BLaER1 (cell line): ENCODE measurements around the gene MZT2B.
"Not testable (repeated sequence)": the region's sequence is repeated elsewhere in the genome, so short reads cannot be mapped to it uniquely, and the experiment has no call there.

Experiments used
- H3K27ac ChIP-seq: shearing (Covaris generic); formaldehyde crosslinking; 2 replicates; pipeline ENCODE4 v1.8.1; 2022
- H3K27me3 ChIP-seq: shearing (Covaris generic); formaldehyde crosslinking; 2 replicates; pipeline ENCODE4 v1.8.1; 2022
- H3K36me3 ChIP-seq: shearing (Covaris generic); formaldehyde crosslinking; 2 replicates; pipeline ENCODE4 v1.8.1; 2022
- H3K4me1 ChIP-seq: shearing (Covaris generic); formaldehyde crosslinking; 2 replicates; pipeline ENCODE4 v1.8.1; 2022
- H3K4me2 ChIP-seq: shearing (Covaris generic); formaldehyde crosslinking; 2 replicates; pipeline ENCODE4 v1.8.1; 2022
- H3K4me3 ChIP-seq: shearing (Covaris generic); formaldehyde crosslinking; 2 replicates; pipeline ENCODE4 v1.8.1; 2022
- H3K9ac ChIP-seq: shearing (Covaris generic); formaldehyde crosslinking; 2 replicates; pipeline ENCODE4 v1.8.1; 2022
- H3K9me3 ChIP-seq: shearing (Covaris generic); formaldehyde crosslinking; 2 replicates; pipeline ENCODE4 v1.8.1; 2022
- H4K20me1 ChIP-seq: shearing (Covaris generic); formaldehyde crosslinking; 2 replicates; pipeline ENCODE4 v1.8.1; 2022
- Cebpa-rat ChIP-seq: shearing (Covaris generic); IDR thresholded peaks from 2 replicates; pipeline ENCODE4 v1.8.1; 2022

The MZT2B gene

GRCh38 chr2:130181880-130182682 is at the start of gene MZT2B:
TSS of gene MZT2B (plus strand) at chr2:130182262. CDS start at chr2:130182283, 21 bp downstream.
- Histone ChIP-seq H3K4me1 (peaks cover 53% of the 10 kb centered on the region), H3K4me3 (peak within 1 kb of the TSS; percentile 99), H4K20me1 (peaks cover 78% of the 10 kb centered on the region), H3K4me2 (peak within 1 kb of the TSS; percentile 98), H3K27ac (peak within 1 kb of the TSS; percentile 94), H3K9ac (peak within 1 kb of the TSS; percentile 97), H3K36me3 (peaks cover 45% of the 10 kb centered on the region)
- H3K27me3 ChIP-seq, H3K9me3 ChIP-seq: not testable (repeated sequence)

- TF ChIP-seq Cebpa-rat: no peak
- Histone ChIP-seq H3K27ac (no peak overlapping the region), H4K20me1 (no peaks in the 10 kb centered on the region), H3K27me3 (no peaks in the 10 kb centered on the region), H3K9ac (no peak overlapping the region), H3K9me3 (no peaks in the 10 kb centered on the region), H3K4me3 (no peak overlapping the region), H3K4me2 (0 out of 2 replicates have a peak overlapping the region, but pooled peaks have one; percentile 7), H3K4me1 (peaks cover 16% of the 10 kb centered on the region), H3K36me3 (no peaks in the 10 kb centered on the region)
These were observed 46.1 kb upstream of the MZT2B start for GRCh38 chr2:130135692-130136541.

GRCh38 chr2:130136546-130136945 is 45.5 kb upstream of the MZT2B start:
- H3K9me3 ChIP-seq, H3K9ac ChIP-seq, H3K27me3 ChIP-seq, H3K36me3 ChIP-seq, H3K4me2 ChIP-seq, H3K4me3 ChIP-seq, H4K20me1 ChIP-seq, H3K27ac ChIP-seq: not testable (repeated sequence)
- peaks cover 16% of the 10 kb centered on the region for H3K4me1 ChIP-seq

GRCh38 chr2:130137118-130137517 is 44.9 kb upstream of the MZT2B start:
- H3K4me2 ChIP-seq, H3K27ac ChIP-seq, H3K9ac ChIP-seq, H3K36me3 ChIP-seq, H4K20me1 ChIP-seq, H3K4me3 ChIP-seq, H3K9me3 ChIP-seq, H3K27me3 ChIP-seq: not testable (repeated sequence)
- H3K4me1 ChIP-seq: peaks cover 16% of the 10 kb centered on the region

- H3K4me3 ChIP-seq, H3K4me2 ChIP-seq, H3K27ac ChIP-seq, H4K20me1 ChIP-seq, H3K9ac ChIP-seq, H3K36me3 ChIP-seq, H3K9me3 ChIP-seq: not testable (repeated sequence)
- peaks cover 19% of the 10 kb centered on the region for H3K4me1 ChIP-seq
- peaks cover 11% of the 10 kb centered on the region for H3K27me3 ChIP-seq
These were observed 43.7 kb upstream of the MZT2B start for GRCh38 chr2:130138326-130138725.

GRCh38 chr2:130138841-130139251 is 43.2 kb upstream of the MZT2B start:
- H3K27me3 ChIP-seq: peaks cover 15% of the 10 kb centered on the region
- not testable (repeated sequence) for H3K4me2 ChIP-seq, H3K4me3 ChIP-seq, H3K9ac ChIP-seq, H4K20me1 ChIP-seq, H3K36me3 ChIP-seq, H3K9me3 ChIP-seq, H3K27ac ChIP-seq
- peaks cover 22% of the 10 kb centered on the region for H3K4me1 ChIP-seq

- not testable (repeated sequence) for H3K4me2 ChIP-seq, H3K4me3 ChIP-seq, H3K27ac ChIP-seq, H3K9ac ChIP-seq, H4K20me1 ChIP-seq, H3K9me3 ChIP-seq, H3K36me3 ChIP-seq
- Histone ChIP-seq H3K27me3 (peaks cover 22% of the 10 kb centered on the region), H3K4me1 (peaks cover 18% of the 10 kb centered on the region)
These were observed 42.5 kb upstream of the MZT2B start for GRCh38 chr2:130139331-130140280.

GRCh38 chr2:130140516-130140915 is 41.5 kb upstream of the MZT2B start:
- H3K9me3 ChIP-seq, H3K4me1 ChIP-seq, H3K27ac ChIP-seq, H3K9ac ChIP-seq, H4K20me1 ChIP-seq, H3K4me3 ChIP-seq, H3K4me2 ChIP-seq, H3K36me3 ChIP-seq: not testable (repeated sequence)
- peaks cover 28% of the 10 kb centered on the region for H3K27me3 ChIP-seq

GRCh38 chr2:130141002-130141401 is 41.1 kb upstream of the MZT2B start:
- not testable (repeated sequence) for H3K4me1 ChIP-seq, H3K4me3 ChIP-seq, H4K20me1 ChIP-seq, H3K36me3 ChIP-seq, H3K27ac ChIP-seq, H3K9ac ChIP-seq, H3K9me3 ChIP-seq, H3K4me2 ChIP-seq
- peaks cover 28% of the 10 kb centered on the region for H3K27me3 ChIP-seq

- not testable (repeated sequence) for H3K4me3 ChIP-seq, H3K9me3 ChIP-seq, H3K36me3 ChIP-seq, H3K4me1 ChIP-seq, H4K20me1 ChIP-seq, H3K9ac ChIP-seq, H3K4me2 ChIP-seq, H3K27ac ChIP-seq
- peaks cover 28% of the 10 kb centered on the region for H3K27me3 ChIP-seq
These were observed 40.3 kb upstream of the MZT2B start for GRCh38 chr2:130141645-130142370.

GRCh38 chr2:130142396-130143265 is 39.4 kb upstream of the MZT2B start:
- H4K20me1 ChIP-seq, H3K4me3 ChIP-seq: not testable (repeated sequence)

GRCh38 chr2:130143266-130144039 is 38.6 kb upstream of the MZT2B start:
- not testable (repeated sequence) for H3K9ac ChIP-seq, H4K20me1 ChIP-seq, H3K4me1 ChIP-seq, H3K4me3 ChIP-seq, H3K27ac ChIP-seq, H3K36me3 ChIP-seq, H3K9me3 ChIP-seq
- Histone ChIP-seq H3K27me3 (peaks cover 28% of the 10 kb centered on the region), H3K4me2 (peak overlapping the region; percentile 70)

More at GRCh38 chr2:130142396-130143265, 39.4 kb upstream of the MZT2B start:
- Histone ChIP-seq H3K4me2 (peak overlapping the region; percentile 70; the same call in 1 of the 2 replicates), H3K27me3 (peaks cover 28% of the 10 kb centered on the region)
- H3K36me3 ChIP-seq, H3K9ac ChIP-seq, H3K9me3 ChIP-seq, H3K4me1 ChIP-seq, H3K27ac ChIP-seq: not testable (repeated sequence)
